Motor neuron (in vitro differentiated cells): Measurements from ENCODE around the gene PGRMC2. TPM values are rescaled to one million over a fixed set of nuclear protein-coding genes. Genes with fewer than 3 reads are reported as not detected.

Experiments used
- ATAC-seq, 8 experiments: fragments of 200-7000 bp; cut with Tn5 transposase; replicated peaks in 6 of 8; 2 replicates each; pipeline ENCODE4 v1.8.0; 2021; ENCODE audit warnings: mild to moderate bottlenecking in 8 of 8, moderate library complexity in 8 of 8
- H3K27ac ChIP-seq, 2 donors: fragments of 250-450 bp; sonication (Bioruptor Pico); 2 replicates each; pipeline ENCODE4 v1.9.0; 2021; ENCODE audit warnings: antibody characterized with exemption in 2 of 2, mild to moderate bottlenecking in 2 of 2, moderate library complexity in 1 of 2
- H3K4me1 ChIP-seq, 2 donors: fragments of 250-450 bp; sonication (Bioruptor Pico); replicated peaks in 1 of 2; 2 replicates each; pipeline ENCODE4 v1.6.1; 2021; ENCODE audit warnings: antibody characterized with exemption in 2 of 2, mild to moderate bottlenecking in 2 of 2, moderate library complexity in 1 of 2
- H3K4me3 ChIP-seq, 5 donors: fragments of 250-450 bp; sonication (Bioruptor Pico); 2 replicates each; pipeline ENCODE4 v1.9.0; 2021; ENCODE audit warnings: antibody characterized with exemption in 5 of 5, mild to moderate bottlenecking in 5 of 5, moderate library complexity in 4 of 5
- WGBS, 10 experiments: fragments of 450-650 bp; shearing (Covaris generic); methylation state at CpG; one replicate each; pipeline ENCODE4 v1.0.0; 2022; 5-methylcytosine and 5-hydroxymethylcytosine counted together
- in situ Hi-C, 9 experiments: fragments of 400-800 bp; cut with MboI; loops; one replicate each; pipeline ENCODE4 v1.15.0; 2021; ENCODE audit warnings: low sequenced_read_pairs in 9 of 9, low pct_unique_long_range_greater_than_20kb in 2 of 9; ENCODE audit not compliant: unreplicated experiment in 9 of 9
- total RNA-seq, 8 experiments: library from RNA; unstranded; fragments of 300-600 nt; gene quantifications; 2 replicates each; pipeline versions ENCODE4 v1.2.3 to v1.2.4, GENCODE V29; 2022

PGRMC2 gene, protein sequence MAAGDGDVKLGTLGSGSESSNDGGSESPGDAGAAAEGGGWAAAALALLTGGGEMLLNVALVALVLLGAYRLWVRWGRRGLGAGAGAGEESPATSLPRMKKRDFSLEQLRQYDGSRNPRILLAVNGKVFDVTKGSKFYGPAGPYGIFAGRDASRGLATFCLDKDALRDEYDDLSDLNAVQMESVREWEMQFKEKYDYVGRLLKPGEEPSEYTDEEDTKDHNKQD
- 10 to 100 TPM; 14.4 to 77.5 (median 22.1) TPM for total RNA-seq

DNA sequence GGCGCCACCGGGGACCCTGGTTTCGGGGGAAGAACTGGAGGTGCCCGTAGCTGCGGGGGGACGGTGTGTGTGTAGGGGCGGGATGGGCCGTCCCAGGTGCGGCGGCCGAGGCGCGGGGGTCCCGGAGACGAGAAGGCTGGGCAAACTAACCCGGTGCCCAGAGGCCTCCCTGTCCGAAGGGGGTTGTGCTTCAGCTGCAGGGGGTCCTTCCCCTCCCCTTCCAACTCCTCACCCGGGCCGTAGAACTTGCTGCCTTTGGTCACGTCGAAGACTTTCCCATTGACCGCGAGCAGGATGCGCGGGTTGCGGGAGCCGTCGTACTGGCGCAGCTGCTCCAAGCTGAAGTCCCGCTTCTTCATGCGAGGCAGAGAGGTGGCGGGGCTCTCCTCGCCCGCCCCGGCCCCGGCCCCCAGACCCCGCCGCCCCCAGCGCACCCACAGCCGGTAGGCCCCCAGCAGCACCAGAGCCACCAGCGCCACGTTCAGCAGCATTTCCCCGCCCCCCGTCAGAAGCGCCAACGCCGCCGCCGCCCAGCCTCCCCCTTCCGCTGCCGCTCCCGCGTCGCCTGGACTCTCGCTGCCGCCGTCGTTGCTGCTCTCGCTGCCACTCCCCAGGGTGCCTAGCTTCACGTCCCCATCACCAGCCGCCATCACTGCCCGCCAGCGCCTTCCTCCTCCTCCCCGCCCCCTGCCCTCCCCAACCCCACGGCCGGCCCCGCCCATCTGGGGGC lies at the start of gene PGRMC2:
PGRMC2 (minus strand) TSS at position 673 of the 730 bp plus-strand sequence; CDS start at position 650, 23 bp downstream.
- 0% methylated on average over 1 to 5 of the region's 67 CpGs; no CpG with 5 or more reads in 5 of the 10 experiments for WGBS, 10 experiments
- H3K27ac ChIP-seq = peak within 1 kb of the TSS; percentile 67 to 87
- in situ Hi-C loops = loop anchor here in 1 of 9 experiments (25.0 kb wide), 1 partner anchor 525 kb away; the partner anchor contains the start of gene JADE1
- peak in 6 of 8 experiments; percentile 0 to 5 (median 2) for ATAC-seq
- peak within 1 kb of the TSS; percentile 49 to 86 (median 56) for H3K4me3 ChIP-seq
- H3K4me1 ChIP-seq = peaks cover 0 to 14% of the 10 kb centered on the region in 2 donors

DNA sequence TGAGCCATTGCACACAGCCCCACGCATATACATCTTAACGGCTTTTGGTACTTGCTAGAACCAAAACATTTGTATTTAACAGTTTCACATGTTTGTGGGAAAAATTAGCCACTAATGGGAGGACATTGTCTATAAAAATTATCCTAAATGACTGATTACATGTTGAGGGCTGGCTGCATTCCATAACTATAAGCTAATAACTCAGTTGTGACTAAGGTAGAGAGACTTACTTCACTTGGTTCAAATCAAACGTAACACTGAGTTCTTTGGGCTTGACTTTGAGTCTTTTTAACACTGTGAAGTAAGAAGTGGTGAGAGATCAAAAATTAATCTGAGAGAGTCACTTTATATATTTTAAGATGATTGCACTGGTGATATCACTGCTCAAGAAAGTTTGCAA lies 47.9 kb upstream of the PGRMC2 start:
- WGBS, 10 experiments = 20 to 100% (median 83%) methylated on average over 1 to 3 of the region's 3 CpGs; no CpG with 5 or more reads in 2 of the 10 experiments

DNA sequence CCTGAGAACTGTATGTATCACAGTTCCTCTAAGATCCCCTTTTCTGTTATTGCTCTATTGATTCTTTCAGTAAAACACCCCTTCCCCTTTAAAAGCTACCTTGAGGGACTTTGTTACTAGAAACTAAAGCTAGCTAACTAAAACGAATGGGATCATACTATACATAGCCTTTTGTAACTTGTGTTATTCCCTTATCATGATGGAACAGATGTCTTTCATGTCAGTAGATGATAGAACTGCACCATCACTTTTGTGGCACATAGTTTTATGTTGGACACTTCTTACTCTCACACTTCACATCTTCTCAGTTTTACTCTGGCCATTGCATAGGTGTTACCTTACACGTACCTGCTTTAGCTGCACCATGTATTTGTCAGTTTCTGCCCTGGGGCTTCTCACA lies 46.6 kb upstream of the PGRMC2 start:
- H3K27ac ChIP-seq = no peak overlapping the region
- 33 to 80% (median 50%) methylated on average over 1 to 2 of the region's 2 CpGs; no CpG with 5 or more reads in 3 of the 10 experiments for WGBS, 10 experiments
- H3K4me3 ChIP-seq = no peak overlapping the region
- in situ Hi-C loops = no loop called here
- no peaks in the 10 kb centered on the region for H3K4me1 ChIP-seq
- no peak for ATAC-seq

More for the DNA sequence above, 47.9 kb upstream of the PGRMC2 start:
- in situ Hi-C loops = no loop called here
- H3K4me1 ChIP-seq = no peaks in the 10 kb centered on the region
- no peak overlapping the region for H3K27ac ChIP-seq
- ATAC-seq = no peak
- no peak overlapping the region for H3K4me3 ChIP-seq

DNA sequence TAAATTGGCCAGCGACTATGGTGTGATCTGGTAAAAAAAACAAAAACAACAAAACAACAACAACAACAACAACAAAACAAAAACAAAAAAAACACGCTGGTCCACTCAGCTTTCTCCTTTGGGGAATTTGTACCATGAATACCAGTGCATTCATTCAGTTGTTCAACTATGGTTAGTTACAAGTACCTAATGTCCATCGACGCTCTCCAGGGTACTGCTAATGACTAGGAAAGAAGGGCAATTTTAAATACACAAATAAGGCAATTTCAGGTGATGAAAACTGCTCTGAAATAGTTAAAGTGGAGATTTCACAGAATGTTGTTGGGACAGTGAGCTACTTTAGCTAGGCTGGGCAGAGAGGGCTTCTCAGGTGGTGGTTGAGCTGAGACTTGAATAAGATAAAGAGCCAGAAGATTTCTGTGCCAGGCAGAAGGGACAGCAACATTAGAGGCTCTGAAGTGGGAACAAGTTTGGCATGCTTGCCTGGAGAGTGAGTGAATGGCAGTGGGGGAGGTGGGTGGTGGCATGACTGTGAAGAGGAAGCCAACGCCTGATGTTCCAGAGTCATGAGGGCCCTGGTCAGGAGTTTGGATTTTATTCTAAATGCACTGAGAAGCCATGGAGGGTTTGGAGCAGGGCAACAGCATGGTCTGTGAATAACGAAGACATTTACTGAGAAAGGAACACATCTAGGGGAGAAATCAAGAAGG lies 45.9 kb upstream of the PGRMC2 start:
- 50 to 100% (median 79%) methylated on average over 1 to 6 of the region's 6 CpGs for WGBS, 10 experiments
- Histone ChIP-seq H3K4me3 (no peak overlapping the region), H3K4me1 (no peaks in the 10 kb centered on the region), H3K27ac (no peak overlapping the region)
- in situ Hi-C loops = no loop called here
- ATAC-seq = no peak

DNA sequence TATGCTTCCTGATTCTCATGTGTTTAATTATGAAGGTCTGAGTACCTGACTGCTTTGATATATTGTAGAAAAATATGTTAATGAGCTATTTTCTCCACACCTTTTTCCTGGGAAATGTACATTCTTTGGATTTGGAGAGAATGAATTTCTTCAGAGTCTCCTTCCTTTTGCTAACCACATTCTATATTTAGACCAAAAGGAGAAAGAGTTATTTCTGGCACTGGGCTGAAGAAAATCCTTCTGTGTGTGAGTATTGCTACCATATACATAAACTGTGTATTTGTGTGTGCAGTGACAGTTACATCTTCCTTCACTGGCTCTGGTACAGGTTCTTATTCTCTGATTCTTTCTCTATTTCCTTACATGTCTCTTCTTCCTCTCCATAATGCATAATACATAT lies 44.5 kb upstream of the PGRMC2 start:
- Histone ChIP-seq H3K4me3 (no peak overlapping the region), H3K27ac (no peak overlapping the region), H3K4me1 (no peaks in the 10 kb centered on the region)
- no peak for ATAC-seq
- in situ Hi-C loops = no loop called here

DNA sequence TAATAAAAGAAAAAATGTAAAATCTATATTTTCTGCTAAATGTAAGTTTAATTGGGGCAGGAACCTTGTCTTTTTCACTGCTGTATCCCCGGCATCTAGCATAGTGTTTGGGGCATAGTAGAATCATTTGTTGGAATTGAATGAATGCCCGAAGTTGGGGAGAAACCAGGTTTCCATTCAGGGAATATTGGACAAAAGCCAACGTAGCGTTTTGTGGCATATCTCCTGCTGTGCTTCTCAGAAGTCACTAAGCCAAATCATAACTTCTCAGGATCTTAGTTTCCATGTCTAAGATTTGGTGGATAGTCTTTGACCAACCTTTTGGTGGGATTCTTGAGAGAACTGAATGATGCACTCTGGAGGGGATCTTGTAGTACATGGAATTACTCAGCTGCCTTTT lies 42.0 kb upstream of the PGRMC2 start:
- Histone ChIP-seq H3K4me3 (no peak overlapping the region), H3K4me1 (no peaks in the 10 kb centered on the region), H3K27ac (no peak overlapping the region)
- in situ Hi-C loops = no loop called here
- WGBS, 10 experiments = 57 to 100% (median 87%) methylated on average over 1 to 4 of the region's 4 CpGs; no CpG with 5 or more reads in 1 of the 10 experiments
- no peak for ATAC-seq

DNA sequence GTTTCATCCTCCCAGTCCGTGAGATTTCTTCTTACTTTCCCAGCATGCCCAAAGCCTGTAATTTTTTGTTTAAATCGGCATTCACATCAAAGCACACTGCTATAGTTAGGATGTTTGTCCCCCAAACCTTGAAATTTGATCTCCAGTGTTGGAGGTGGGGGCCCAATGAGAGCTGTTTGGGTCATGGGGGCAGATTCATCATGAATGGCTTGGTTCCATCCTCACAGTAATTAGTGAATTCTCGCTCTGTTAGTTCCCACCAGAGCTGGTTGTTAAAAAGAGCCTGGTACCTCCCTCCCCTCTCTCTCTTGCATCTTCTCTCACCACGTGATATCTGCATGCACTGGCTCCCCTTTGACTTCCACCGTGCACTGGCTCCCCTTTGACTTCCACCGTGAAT lies 40.5 kb upstream of the PGRMC2 start:
- no peak overlapping the region for H3K27ac ChIP-seq
- no peaks in the 10 kb centered on the region for H3K4me1 ChIP-seq
- no peak for ATAC-seq
- 7 to 88% (median 72%) methylated on average over 1 to 6 of the region's 6 CpGs; no CpG with 5 or more reads in 1 of the 10 experiments for WGBS, 10 experiments
- in situ Hi-C loops = no loop called here
- H3K4me3 ChIP-seq = no peak overlapping the region

DNA sequence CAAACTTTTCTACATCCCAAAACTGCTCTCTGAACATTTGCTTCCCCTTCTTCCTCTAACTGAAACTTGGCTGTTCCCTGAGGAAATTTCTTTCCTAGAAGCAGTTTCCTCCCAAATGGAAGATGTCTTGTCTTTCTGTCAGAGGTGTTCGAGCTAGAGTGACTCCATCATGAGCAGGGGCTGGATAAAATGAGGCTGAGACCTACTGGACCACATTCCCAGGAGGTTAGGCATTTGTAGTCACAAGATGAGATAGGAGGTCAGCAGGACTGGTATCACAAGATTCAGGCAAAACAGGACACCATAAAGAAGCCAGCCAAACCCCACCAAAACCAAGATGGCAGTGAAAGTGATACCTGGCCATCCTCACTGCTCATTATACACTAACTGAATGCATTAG lies 35.8 kb upstream of the PGRMC2 start:
- Histone ChIP-seq H3K4me3 (no peak overlapping the region), H3K27ac (no peak overlapping the region), H3K4me1 (no peaks in the 10 kb centered on the region)
- in situ Hi-C loops = no loop called here
- 0 to 57% (median 29%) methylated on average over 1 of the region's 1 CpG; no CpG with 5 or more reads in 5 of the 10 experiments for WGBS, 10 experiments
- no peak for ATAC-seq

DNA sequence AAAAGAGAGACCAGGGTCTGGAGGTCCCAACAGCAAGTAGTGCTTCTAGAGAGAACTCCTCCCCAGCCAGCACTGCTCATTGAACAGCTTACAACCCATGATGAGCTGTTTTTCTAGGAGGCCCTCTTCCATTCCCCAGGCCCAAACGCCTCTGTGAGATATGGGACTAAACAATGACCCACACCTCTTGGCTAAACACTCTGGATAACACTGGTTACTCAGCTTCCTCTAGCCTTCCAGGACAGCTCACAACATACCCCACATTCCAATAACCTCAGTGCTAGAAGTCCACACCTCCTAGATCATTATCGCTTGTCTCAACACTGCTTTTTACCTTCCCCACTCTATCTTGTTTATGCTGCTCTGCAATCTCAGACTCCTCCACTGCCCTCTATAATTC lies 35.4 kb upstream of the PGRMC2 start:
- Histone ChIP-seq H3K27ac (no peak overlapping the region), H3K4me1 (no peaks in the 10 kb centered on the region), H3K4me3 (no peak overlapping the region)
- WGBS, 10 experiments = 17 to 100% (median 45%) methylated on average over 1 of the region's 2 CpGs; no CpG with 5 or more reads in 6 of the 10 experiments
- in situ Hi-C loops = no loop called here
- peak in 1 of 8 experiments; percentile 70 for ATAC-seq

DNA sequence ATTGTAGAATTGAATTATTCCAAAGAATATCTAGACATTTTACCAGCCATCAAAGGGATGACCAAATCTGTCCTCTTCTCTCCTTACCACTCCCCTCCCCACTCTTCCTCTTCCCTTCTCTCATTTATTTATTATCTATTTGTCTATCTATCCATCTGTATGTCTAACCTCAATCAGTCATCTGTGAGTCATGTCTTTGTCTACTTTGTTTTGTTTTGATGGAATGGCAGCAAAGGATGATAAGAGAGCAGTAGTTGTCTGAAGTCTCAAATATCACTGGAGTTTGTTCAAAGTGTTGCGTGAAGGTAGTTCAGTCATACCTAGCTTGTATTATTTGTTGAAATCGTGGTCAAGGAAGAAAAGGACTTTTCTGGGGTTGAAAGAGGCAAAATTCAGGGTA lies 34.7 kb upstream of the PGRMC2 start:
- WGBS, 10 experiments = 42 to 100% (median 63%) methylated on average over 1 to 2 of the region's 2 CpGs
- Histone ChIP-seq H3K4me3 (no peak overlapping the region), H3K27ac (no peak overlapping the region), H3K4me1 (no peaks in the 10 kb centered on the region)
- in situ Hi-C loops = no loop called here
- ATAC-seq = no peak

DNA sequence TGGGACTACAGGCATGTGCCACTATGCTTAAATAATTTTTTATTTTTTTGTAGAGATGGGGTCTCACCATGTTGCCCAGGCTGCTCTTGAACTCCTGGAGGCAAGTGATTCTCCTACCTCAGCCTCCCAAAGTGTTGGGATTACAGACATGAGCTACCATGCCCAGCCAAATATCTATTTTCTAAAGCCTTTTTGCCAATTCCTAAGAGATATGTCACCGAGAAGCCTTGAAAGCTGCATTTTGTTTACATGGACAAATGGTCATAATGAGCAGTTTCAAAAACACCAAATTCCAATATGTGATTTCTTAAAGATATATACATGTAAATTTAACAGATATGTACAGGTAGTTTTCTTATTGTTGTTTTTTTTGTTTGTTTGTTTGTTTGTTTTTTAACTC lies 33.0 kb upstream of the PGRMC2 start:
- in situ Hi-C loops = no loop called here
- Histone ChIP-seq H3K4me3 (no peak overlapping the region), H3K4me1 (no peaks in the 10 kb centered on the region), H3K27ac (no peak overlapping the region)
- WGBS, 10 experiments = 83 to 100% (median 100%) methylated on average over 1 of the region's 1 CpG; no CpG with 5 or more reads in 5 of the 10 experiments
- ATAC-seq = no peak

DNA sequence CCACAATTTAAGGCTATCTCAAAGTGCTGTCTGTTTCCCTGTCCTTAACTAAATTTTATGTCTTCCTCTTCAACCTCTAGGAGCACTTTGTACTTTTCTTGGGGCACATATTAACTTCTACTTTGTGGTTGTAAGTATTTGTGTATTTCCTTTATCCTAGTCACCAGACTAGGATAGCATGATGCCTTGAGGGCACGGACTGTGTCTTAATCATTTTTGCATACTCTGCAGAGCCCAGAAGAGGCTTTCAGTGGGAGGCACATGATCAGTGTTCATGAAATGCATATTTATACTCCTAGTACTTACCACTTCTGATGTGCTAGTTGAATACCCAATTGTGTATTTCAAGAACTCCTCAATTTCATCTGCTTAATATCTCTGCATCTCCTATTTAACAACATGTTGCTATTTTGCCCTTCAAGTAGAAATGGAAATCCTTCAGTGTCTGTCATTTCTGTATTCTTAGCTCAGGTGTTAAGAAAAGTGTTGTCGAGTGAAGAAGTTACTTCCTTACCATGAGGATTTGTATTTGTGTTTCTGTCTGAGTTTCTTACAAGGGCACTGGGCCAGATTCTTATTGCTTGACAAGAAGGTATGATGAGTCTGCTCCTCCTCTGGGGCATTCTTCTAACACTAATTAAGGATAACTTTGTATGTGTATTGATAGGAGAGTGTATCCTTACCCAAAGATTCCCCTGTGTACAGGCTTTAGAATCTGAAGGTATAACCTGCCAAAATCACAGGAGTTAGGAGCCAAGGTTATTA lies 28.3 kb upstream of the PGRMC2 start:
- Histone ChIP-seq H3K27ac (no peak overlapping the region), H3K4me3 (no peak overlapping the region), H3K4me1 (no peaks in the 10 kb centered on the region)
- in situ Hi-C loops = no loop called here
- 58 to 100% (median 88%) methylated on average over 1 to 2 of the region's 2 CpGs; no CpG with 5 or more reads in 1 of the 10 experiments for WGBS, 10 experiments
- peak in 3 of 8 experiments; percentile 97 to 100 (median 100) for ATAC-seq
